Activated naive CD4-positive, alpha-beta T cell treated with anti-CD3 and anti-CD28 coated beads, Interleukin-2, amount 50 U/mL, for 72 hours (primary cell): Measurements from ENCODE around the gene CYP46A1. TPM values are rescaled to one million over a fixed set of nuclear protein-coding genes. Genes with fewer than 3 reads are reported as not detected.

Experiments used
- ATAC-seq, 2 donors: fragments of 150-1000 bp; cut with Tn5 transposase; 2 replicates each; pipeline ENCODE4 v1.10.0; 2021; ENCODE audit warnings: mild to moderate bottlenecking in 2 of 2, moderate library complexity in 2 of 2
- DNase-seq, 2 donors: peaks; one replicate each; pipeline ENCODE4 v3.0.0; 2021 to 2022; ENCODE audit warnings: low spot score in 2 of 2
- H3K27ac Mint-ChIP-seq, 2 donors: one replicate each; pipeline ENCODE4 v1.8.0; 2022; ENCODE audit warnings: mild to moderate bottlenecking in 2 of 2, mixed read lengths in 2 of 2
- H3K36me3 Mint-ChIP-seq, 2 donors: one replicate each; pipeline ENCODE4 v1.8.0; 2022; ENCODE audit warnings: mixed read lengths in 2 of 2
- H3K9me3 Mint-ChIP-seq, 2 donors: one replicate each; pipeline ENCODE4 v1.8.0; 2022; ENCODE audit warnings: mixed read lengths in 2 of 2
- total RNA-seq, 2 donors: library from RNA; stranded (reverse); gene quantifications; one replicate each; pipeline ENCODE4 v1.2.3, GENCODE V29; 2022

Gene CYP46A1
- total RNA-seq, 2 donors from 2014 or later: 0.14 to 0.21 TPM

GRCh38 chr14:99737451-99737951, 53.4 kb downstream of the CYP46A1 start:
- Mint-ChIP-seq H3K27ac (no peak overlapping the region), H3K9me3 (no peaks in the 10 kb centered on the region), H3K36me3 (no peaks in the 10 kb centered on the region)
- no peak for DNase-seq
- ATAC-seq: peak in 1 of 2 donors; percentile 65

- ATAC-seq: peak in 1 of 2 donors; percentile 40
Observed at GRCh38 chr14:99737956-99738667, 54.0 kb downstream of the CYP46A1 start.

GRCh38 chr14:99740411-99740810, 56.3 kb downstream of the CYP46A1 start:
- ATAC-seq (no peak), DNase-seq (no peak)
- Mint-ChIP-seq H3K27ac (no peak overlapping the region), H3K9me3 (no peaks in the 10 kb centered on the region), H3K36me3 (no peaks in the 10 kb centered on the region)

More at GRCh38 chr14:99737956-99738667, 54.0 kb downstream of the CYP46A1 start:
- no peak for DNase-seq
- no peaks in the 10 kb centered on the region for H3K9me3 Mint-ChIP-seq
- no peak overlapping the region for H3K27ac Mint-ChIP-seq
- no peaks in the 10 kb centered on the region for H3K36me3 Mint-ChIP-seq

DNA sequence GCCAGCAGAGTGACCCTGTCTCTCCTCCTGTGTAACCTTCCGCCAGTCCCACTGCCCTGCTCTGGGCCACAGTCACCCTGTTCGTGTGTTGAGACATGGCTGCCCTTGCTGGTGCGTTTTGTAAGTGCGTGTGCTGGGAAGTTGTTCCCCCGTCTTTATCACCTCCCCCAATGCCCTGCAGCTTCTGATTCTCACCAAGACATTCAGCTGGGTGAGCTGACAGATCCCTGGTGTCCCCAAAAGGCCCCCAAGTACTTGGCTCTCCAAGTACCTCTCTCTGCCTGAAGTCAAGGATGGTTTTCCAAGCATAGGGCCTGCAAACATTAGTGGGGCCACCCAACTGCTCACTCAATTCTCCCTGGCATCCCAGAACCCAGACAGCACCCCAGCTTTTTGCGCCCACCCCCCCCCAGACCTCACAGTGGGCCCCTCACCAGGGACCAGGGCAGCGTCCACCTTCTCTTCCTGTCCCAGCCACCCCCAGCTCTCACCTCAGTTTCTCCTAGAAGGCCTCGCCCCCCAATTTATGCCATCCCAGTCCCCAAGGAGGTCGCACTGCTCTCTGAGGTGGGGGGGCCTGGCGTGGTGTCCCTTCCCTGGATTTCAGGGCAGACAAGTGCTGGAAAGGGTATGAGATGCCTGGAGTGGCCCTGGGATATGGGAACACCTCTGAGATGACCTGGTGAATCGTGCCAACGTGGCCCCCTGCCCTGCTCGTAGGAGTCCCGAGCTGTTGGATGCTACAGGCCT, 57.3 kb downstream of the CYP46A1 start:
- H3K9me3 Mint-ChIP-seq: no peaks in the 10 kb centered on the region
- H3K27ac Mint-ChIP-seq: no peak overlapping the region
- H3K36me3 Mint-ChIP-seq: no peaks in the 10 kb centered on the region
- ATAC-seq: no peak
- DNase-seq: no peak

DNA sequence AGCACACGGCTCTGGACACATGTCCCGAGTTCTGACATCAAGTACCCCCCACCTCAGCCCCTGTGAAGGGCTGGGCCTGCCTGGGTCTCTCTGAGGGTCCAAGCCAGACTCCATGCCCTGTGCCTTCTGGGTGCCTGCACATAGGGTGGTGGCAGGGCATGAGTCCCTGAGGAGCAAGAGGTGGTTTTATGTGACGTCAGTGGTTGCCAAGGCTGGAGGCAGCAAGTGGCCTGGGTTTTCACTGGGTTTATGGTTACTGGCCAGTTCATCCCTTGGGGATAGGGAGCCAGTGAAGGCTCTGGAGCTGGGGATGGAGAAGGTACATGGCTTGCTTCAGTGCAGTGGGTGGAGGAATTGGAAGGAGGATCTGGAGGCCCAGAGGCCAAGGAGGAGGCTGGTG, 58.0 kb downstream of the CYP46A1 start:
- Mint-ChIP-seq H3K27ac (peak overlapping the region in 1 of 2 donors; percentile 75), H3K36me3 (no peaks in the 10 kb centered on the region), H3K9me3 (no peaks in the 10 kb centered on the region)
- no peak for DNase-seq
- ATAC-seq: no peak

GRCh38 chr14:99742509-99743487, 58.7 kb downstream of the CYP46A1 start:
- Mint-ChIP-seq H3K36me3 (no peaks in the 10 kb centered on the region), H3K27ac (peak overlapping the region in 1 of 2 donors; percentile 75)
- no peak for ATAC-seq

DNA sequence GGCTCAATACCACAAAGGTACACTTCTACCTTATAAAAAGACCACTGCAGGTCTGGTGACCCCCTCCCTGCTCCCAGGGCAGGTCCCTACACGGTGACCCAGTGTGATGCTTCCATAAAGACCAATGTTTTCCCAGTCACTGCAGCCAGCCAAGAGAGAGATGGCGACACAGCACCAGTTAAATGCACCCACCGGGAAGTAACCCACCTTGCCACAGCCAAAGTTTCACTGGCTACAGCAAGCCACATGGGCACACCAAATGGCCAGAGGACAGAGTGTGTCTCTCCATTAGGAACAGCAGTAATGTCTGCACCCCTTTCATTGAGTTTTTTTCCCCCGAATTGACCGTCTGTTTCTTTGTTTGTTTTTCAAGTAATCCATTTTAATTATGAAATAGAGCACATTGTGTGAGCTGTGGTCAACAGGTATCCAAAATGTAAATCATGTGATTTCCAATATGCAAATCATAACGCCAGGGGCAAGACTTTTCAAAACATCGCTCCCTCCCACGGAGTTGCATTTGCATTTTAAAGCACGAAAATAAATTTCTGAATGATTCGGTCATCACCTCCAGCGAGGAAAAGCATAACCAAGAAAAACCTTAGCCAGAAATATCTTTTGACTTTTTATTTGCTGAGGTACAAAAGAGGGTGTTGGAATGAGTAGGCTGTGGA, 60.2 kb downstream of the CYP46A1 start:
- Mint-ChIP-seq H3K27ac (no peak overlapping the region), H3K36me3 (no peaks in the 10 kb centered on the region), H3K9me3 (no peaks in the 10 kb centered on the region)
- ATAC-seq (no peak), DNase-seq (no peak)

More at GRCh38 chr14:99742509-99743487, 58.7 kb downstream of the CYP46A1 start:
- no peak for DNase-seq
- no peaks in the 10 kb centered on the region for H3K9me3 Mint-ChIP-seq

- Mint-ChIP-seq H3K9me3 (no peaks in the 10 kb centered on the region), H3K36me3 (no peaks in the 10 kb centered on the region), H3K27ac (no peak overlapping the region)
- DNase-seq (no peak), ATAC-seq (no peak)
Observed at GRCh38 chr14:99744873-99745224, 60.8 kb downstream of the CYP46A1 start.

DNA sequence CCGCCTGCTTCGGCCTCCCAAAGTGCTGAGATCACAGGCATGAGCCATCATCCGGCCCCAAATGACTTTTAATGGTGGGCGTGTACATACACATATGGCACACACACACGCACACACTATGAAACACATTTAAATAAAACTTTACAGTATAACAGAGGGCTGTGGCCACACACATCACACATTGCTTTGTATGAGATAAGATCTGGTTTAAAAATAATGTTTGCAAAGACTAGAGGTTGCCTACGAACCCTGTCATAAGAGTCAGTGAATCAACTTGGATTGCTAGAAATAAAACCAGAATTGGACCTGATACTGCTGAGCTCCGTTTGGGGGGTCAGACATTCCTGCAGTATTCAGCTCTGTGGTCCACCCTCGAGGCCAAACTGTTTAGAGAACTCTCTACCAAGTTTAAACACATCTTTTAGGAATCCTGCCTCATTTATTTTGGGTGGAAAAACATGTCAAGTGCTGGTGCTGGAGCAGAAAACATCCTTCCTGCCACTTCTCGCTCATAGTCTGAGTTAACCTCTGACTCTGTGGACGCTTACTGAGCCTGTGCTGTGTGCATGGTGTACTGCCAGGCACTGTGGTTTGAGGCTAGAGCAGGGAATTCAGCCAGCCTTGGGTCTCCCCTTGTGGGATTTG, 61.3 kb downstream of the CYP46A1 start:
- Mint-ChIP-seq H3K9me3 (no peaks in the 10 kb centered on the region), H3K36me3 (no peaks in the 10 kb centered on the region), H3K27ac (no peak overlapping the region)
- ATAC-seq (no peak), DNase-seq (no peak)

GRCh38 chr14:99747167-99747566, 63.1 kb downstream of the CYP46A1 start:
- ATAC-seq (no peak), DNase-seq (no peak)
- Mint-ChIP-seq H3K9me3 (no peaks in the 10 kb centered on the region), H3K36me3 (no peaks in the 10 kb centered on the region), H3K27ac (peak overlapping the region; percentile 25 to 36)

- ATAC-seq (no peak), DNase-seq (no peak)
- no peaks in the 10 kb centered on the region for H3K9me3 Mint-ChIP-seq
- peak overlapping the region in 1 of 2 donors; percentile 25 for H3K27ac Mint-ChIP-seq
- no peaks in the 10 kb centered on the region for H3K36me3 Mint-ChIP-seq
Observed at GRCh38 chr14:99747582-99748330, 63.7 kb downstream of the CYP46A1 start.

- no peak overlapping the region for H3K27ac Mint-ChIP-seq
- ATAC-seq (no peak), DNase-seq (no peak)
- no peaks in the 10 kb centered on the region for H3K36me3 Mint-ChIP-seq
- H3K9me3 Mint-ChIP-seq: no peaks in the 10 kb centered on the region
Observed at GRCh38 chr14:99748529-99748928, 64.4 kb downstream of the CYP46A1 start.

DNA sequence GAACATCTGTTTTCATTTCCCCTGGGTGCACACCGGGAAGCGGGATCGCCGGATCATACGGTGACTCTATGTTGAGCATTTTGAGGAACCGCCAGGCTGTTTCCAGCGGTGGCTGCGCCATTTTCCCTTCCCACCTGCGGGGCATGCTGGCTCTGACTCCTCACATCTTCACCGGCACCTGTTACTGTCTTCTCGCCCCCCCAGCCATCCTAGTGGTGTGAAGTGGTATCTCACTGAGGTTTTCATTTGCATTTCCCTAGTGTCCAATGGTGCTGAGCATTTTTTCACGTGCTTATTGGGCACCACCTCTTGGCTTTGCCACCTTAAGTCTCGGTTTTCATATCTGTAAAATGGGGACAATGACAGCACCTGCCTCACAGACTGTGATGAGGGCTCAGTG, 65.0 kb downstream of the CYP46A1 start:
- no peaks in the 10 kb centered on the region for H3K36me3 Mint-ChIP-seq
- DNase-seq: no peak
- H3K9me3 Mint-ChIP-seq: no peaks in the 10 kb centered on the region
- ATAC-seq: no peak
- no peak overlapping the region for H3K27ac Mint-ChIP-seq

DNA sequence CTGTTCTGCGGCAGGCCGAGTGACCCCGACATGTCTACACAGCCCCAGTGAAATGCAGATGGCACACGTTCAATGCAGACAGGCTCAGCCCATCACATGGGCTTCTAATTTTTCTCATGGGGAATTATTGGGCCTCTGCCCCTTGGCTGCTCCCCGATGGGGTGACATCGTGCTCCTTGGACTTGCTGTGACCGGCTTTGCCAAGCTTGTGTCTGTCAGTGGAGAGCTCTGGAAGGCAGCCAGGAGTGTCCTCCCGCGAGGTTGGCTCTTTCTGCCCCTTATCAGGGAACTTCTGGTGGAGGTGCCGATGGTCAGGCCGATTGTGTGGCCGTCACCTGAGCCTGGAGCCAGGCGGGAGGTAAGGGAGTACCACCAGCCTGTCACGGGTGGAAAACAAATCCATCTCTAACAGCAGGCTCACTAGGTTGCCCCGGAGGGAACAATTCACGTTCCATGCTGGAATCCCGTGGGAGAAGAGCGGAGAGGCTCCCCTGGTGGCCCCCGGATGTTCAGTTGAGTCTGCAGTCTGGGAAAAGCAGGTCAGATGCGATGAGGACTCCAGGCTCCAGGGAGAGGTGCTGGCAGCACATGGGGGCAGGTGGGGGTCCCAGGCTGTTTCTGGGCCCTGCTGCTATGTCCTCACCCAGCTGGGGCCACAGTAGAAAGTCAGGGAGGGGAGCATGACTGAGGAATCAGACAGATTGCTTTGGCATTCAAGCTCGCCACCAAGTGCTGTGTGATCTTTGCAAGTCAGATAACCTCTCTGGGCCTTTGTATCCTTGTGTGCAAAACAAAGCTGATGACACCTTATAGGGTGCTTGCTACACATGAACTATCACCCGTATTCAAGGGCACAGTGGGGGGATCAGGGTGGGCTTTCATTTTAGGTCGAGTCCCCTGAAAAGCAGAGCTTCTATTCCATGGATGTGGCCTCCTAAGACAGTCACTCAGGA, 65.9 kb downstream of the CYP46A1 start:
- Mint-ChIP-seq H3K9me3 (no peaks in the 10 kb centered on the region), H3K27ac (no peak overlapping the region), H3K36me3 (no peaks in the 10 kb centered on the region)
- no peak for DNase-seq
- no peak for ATAC-seq
